Midbrain (tissue), 1 donor: Measurements from ENCODE around the gene INPP1.
A peak's percentile ranks its signal among the peaks of the same experiment; 100 is the strongest.
"Not testable (repeated sequence)": the region's sequence is repeated elsewhere in the genome, so short reads cannot be mapped to it uniquely, and the experiment has no call there.

Source experiments
- DNase-seq: peaks from one replicate; lab custom pipeline; 2025; lab: John Stamatoyannopoulos, UW

INPP1 gene

DNA sequence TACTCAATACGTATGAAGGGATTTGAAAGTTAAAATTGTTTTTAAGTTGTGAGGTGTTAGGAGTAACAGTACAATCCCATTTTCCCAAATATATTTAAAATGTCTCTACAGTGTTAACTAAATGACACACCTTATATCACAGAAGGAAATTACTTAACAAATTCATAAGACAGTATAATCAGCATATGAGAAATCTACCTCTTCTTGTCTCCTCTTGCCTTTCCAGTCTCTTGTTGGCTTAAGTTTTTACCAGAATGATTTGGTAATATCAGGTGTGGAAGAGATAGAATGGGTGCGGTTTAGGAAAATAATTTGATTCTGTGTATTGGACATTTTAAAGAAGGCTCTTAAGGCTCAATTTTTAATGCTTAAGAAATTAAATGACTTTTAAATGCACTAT is 9.5 kb upstream of the INPP1 start:
- no peak for DNase-seq

DNA sequence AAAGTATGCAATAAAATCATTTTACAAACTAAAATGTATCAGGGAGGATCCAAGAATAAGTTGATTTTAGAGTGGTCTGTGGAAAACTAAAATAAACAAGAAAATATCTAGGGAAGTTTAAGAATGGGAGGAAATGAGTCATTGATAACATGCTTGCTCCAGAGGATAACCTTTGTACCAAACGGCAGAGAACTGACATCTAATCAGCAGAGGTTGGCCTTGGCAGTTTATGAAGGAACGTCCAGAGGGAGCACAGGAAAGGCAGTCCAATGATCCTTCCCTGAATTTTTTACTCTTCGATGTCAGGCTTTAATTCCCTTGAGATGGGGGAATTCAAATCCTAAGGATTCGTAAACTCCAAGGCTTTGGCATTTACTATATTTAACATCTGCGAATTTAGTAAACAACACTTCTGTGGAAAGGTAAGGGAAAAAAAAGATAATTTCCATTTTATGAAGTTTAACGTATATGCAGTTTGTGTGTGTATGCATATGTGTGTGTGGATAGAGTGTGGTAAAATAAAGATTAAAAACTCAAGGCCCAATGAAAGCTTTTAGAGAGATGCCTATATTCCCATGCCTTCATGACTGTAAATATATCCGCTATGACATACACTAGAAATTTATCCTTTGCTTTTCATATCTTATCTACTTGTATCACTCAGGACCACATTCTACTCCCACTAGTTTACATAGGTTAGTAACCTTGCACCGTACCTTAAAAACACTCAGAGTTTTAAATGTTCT is 8.7 kb upstream of the INPP1 start:
- no peak for DNase-seq

DNA sequence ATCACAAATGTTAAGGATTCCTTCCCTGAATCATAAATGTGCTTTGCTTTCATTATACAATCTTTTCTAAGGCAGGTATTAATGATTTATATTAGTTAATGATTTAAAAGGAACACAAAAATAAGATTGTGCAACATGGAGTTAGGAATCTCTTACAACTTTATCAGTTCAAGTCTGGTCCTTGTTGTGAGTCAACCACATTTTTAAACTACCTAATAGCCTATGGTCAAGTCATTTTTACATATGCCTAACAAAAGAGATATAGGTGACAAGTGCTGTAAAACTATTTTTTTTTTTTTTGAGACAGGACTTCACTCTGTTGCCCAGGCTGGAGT is 8.2 kb upstream of the INPP1 start:
- DNase-seq, result no peak

DNA sequence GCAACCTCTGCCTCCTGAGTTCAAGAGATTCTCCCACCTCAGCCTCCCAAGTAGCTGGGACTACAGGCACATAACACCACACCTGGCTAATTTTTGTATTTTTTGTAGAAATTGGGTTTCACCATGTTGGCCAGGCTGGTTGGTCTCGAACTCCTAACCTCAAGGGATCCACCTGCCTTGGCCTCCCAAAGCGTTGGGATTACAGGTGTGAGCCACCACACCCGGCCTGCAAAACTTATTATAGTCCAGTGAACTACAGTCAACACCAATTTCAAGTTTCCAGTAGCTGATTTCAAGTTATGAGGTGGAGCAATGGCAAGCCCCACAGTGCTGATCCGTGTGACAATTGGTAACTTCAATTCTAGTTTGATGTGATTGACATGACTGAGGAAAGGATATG is 7.8 kb upstream of the INPP1 start:
- DNase-seq, result not testable (repeated sequence)

DNA sequence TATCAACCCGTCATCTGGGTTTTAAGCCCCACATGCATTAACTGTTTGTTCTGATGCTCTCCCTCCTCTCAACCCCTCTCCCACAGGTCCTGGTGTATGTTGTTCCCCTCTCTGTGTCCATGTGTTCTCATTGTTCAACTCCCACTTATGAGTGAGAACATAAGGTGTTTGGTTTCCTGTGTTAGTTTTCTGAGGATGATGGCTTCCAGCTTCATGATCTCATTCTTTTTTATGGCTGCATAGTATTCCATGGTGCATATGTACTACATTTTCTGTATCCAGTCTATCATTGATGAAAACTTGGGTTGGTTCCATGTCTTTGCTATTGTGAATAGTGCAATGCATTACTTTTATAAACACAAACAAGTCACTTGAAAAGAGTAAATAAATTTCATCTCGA is 7.0 kb upstream of the INPP1 start:
- DNase-seq, result no peak

DNA sequence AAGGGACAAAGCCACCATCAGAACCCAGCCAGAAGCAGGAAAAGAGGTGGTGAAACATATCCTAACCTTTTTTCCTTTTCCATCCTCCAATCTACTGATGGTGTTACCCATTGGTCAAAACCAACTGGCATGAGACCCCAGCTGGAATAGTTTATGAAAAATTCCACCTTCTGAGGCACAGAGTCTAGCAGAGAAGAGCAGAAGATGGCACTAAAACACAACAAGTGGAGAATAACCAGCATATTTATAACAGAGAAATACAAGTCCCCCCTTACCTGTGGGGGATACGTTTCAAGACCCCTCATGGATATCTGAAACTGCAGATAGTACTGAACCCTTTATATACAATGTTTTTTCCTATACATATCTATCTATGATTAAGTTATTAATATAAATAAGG is 4.9 kb upstream of the INPP1 start:
- no peak for DNase-seq

DNA sequence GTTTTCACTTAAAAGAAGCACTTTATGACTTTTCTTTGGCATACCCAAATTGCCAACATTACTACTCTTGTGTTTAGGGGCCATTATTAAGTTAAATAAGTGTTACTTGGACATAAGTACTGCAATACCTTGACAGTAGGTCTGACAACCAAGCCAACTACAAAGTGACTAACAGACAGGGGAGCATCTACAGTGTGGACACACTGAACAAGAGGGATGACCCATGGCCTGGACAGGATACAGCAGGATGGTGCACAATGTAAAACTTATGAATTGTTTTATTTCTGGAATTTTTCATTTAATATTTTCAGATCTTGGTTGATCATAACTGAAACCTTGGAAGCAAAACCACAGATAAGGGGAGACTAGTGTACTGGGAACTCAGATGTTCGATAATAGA is 4.0 kb upstream of the INPP1 start:
- DNase-seq, result no peak

DNA sequence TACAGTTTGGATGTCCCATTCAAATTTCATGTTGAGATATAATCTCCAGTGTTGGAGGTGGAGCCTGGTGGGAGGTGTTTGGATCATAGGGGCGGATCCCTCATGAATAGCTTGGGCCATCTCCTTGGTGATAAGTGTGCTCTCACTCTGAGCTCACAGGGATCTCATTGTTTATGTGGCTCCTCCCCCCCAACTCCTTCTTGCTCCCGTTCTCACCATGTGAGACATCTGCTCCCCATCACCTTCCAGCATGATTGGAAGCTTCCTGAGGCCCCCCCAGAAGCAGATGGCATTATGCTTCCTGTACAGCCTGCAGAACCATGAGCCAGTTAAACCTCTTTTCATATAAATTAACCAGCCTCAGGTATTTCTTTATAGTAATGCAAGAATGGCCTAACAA is 3.0 kb upstream of the INPP1 start:
- DNase-seq, result no peak

DNA sequence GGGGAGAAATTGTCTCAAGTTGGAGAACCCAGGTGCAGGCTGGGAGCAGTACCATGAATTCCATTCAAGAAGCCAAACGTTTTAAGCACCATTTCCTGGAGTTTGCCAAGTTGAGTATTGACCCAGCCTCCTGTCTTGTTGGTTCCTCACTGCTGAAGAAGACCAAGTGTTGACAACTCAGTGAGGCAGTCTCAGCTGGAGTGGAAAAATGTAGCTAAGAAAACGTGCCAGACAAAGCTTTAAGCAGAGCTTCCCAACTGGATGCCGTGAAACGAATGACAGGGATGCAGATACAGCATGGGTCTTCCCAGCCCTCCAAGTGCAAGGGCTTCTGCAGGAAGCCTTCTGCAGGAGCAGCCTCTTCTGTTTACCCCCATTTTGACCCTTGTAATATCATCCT is 778 bp upstream of the INPP1 start:
- DNase-seq, result no peak

DNA sequence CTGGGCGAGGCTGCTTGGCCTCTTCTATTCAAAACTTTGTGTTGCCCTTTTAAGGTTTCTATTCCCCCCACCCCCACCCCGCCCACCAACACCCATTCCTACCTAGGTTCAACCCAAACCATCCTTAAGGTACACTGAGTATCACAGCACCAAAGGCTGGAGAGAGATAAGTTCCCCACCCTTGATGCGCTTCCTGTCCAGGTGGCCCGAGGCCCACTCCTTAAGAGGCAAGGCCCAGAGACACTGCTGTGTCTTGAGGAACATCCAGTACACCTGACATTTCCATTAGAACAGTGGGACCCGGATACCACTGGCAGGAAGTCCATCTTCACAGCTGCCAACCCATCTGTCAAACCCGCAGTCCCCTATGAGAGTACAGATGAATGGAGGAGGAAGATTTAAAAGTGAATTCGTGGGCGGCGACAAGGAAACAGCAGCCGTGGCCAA is 277 bp upstream of the INPP1 start:
- DNase-seq, result no peak

DNA sequence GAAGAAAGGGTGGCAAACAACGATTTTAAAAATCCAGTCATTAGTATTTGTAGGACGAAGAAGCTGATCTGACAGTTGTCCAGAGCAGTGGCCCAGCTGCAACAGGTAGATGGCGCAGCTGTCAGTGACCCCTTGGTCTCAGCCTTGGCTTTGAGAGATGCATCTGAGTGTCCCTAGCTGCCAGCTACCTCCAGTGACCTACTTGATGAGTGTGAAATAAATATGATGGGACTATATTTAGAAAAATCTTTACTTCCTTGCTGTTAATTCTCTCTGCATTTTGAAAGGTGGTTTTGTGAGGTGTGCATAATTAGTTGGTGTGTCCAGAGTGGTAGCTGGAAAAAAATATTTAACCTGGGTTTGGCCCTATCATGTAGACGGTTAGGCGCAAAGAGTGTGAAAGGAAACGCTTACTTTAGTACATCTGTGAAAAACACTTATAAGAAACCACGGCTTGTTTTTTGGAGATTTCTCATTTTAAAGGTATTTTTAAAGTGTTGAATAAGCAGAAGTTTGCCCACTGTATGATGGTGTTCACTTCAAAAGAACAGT is 963 bp downstream of the INPP1 start:
- DNase-seq, result peak; percentile 79

DNA sequence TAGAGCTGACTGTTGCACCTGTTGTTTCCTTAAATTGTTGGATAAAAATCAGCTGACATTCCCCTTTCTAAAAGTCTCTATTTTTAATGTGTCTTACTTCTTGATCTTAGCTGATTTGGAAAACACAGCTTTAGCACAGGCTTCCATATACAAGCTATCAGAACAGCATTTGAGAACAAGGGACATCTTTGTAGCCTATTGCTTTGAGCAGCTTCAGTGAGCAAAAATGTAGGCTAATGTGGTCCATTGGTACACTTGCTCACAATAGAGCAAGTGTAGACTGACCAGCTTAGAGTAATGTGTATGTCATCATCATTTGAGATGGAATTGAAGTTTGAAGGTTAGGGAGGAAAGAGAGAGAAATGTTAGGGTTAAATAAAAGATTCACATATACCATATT is 7.0 kb downstream of the INPP1 start:
- peak; percentile 30 for DNase-seq

DNA sequence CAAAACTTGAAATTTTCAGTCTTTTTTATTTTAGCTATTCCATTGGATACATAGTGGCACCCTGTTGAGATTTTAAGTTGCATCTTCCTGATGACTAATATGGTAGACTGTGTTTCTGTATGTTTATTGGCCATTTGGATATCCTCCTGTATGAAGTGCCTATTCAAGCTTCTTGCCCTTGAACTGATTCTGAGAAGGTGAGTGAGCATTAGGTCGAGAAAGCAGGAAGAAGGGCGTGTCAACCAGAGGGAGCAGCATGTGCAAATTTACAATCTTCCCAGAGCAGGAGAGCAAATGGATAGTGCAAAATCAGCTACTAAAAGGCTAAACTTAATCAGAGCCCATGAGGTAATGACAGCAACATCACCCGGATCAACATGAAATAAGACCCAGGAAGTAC is 8.6 kb downstream of the INPP1 start:
- no peak for DNase-seq

DNA sequence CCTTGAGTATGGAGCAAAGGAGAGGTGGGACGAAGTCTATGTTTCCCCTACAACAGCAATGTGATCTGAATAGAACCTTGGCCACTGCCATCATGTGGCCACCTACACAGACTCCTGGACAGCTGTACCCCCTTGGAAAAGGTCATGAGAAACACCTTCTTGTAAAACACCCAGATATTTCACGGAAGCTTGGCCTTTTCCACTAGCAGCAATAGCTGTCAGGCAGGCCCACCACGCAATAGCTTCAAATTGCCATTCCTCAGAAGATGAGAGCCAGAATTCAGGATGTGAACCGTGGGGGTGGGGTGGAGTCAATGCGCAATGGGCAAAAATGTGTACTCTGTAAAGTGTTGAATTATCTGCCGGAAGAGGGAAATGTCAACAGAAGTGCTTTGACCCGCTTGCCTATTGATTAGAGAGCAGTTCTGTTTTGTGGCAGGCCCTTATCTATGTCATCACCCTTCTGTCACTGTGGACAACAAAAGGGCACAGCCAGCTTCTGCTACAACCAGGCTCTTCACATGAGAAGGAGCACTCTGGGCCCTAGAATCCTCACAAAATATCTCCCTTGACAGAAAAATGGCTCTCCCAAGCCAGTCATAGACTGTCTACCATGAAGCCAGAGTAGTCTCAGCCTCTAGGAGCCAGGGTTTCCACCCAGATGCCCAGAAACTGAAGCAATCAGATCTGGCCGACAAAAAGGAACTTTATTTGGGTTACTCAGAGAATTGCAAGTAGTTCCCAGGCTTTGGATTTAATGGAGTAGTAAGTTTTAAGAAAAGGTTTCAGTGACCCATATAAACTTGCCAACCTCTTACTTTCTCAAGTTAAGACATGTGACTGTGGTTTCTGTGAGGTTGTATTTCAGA is 9.5 kb downstream of the INPP1 start:
- DNase-seq, result peak; percentile 60

DNA sequence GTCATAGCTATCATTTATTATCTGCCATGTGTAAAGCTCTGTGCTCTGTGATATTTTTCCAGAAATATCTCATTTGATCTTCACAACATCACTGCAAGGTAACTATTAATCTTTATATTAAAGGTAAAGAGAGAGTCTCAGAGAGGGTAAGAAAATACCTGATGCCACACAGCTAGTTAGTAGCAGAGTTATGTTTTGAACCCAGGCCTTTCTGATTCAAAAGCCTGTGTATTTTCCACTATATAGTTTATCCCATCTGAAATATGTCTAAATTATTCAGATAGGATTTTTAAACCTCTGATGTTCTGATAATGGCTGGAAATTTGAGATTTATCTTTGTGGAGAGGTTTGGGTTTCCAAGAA is 10.1 kb downstream of the INPP1 start:
- no peak for DNase-seq

DNA sequence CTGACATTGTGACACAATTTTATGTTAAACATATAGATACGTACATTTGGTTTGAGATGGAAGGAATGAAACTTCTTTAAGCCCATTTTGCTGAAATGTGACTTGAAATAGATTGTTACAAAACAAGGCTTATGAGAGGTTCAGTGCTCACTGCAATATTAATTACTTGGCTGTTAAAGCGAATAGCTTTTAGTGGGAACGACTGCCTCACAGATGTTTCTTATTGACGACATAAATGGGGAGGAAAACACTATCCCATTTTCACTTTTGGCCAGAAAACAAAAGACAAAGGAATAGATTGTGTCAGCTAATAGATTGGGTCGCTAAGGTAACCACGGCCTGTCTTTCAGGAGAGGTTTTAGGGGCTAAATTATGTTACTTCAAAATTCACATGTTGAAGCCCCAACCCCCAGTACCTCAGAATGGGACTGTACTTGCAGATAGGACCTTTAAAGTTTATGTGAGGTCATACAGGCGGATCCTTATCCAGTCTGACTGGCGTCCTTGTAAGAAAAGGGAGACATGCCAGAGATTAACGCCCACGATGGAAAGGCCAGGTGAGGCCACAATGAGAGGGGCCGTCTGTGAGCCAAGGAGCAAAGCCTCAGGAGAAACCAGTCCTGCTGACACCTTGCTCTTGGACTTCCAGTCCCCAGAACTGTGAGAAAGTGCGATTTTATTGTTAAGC is 10.8 kb downstream of the INPP1 start:
- DNase-seq, result peak; percentile 51

DNA sequence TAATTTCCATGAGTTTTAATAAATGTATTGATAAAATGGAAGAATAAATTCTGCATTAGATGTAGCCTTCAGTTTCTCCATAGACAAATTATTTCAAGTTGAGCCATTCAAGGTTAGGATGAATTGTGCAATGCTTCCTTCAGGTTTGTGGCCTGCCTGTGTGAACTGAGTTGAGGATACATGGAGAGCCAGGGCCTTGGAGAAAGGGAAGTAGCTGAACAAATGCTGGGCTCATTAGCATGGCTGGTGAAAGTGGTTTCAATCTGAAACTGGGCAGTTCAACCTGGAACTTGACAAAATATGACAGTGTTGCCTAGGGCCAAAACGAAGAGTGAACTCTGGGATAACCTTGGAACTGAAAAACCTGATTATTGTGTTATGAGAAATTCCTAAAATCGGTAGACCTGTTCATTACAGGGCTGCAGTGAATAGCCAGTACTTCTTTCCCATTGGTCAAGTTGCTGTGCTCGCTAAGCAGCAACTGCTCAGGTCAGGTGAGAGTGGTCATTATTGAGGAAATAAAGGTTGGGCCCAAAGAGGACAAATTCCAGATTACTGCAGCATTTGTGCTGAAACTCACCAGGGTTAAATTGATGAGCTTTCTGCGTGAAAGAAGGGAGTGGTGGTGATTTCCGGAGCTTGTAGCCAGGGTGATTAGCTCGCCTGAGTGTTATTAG is 12.7 kb downstream of the INPP1 start:
- DNase-seq, result no peak

DNA sequence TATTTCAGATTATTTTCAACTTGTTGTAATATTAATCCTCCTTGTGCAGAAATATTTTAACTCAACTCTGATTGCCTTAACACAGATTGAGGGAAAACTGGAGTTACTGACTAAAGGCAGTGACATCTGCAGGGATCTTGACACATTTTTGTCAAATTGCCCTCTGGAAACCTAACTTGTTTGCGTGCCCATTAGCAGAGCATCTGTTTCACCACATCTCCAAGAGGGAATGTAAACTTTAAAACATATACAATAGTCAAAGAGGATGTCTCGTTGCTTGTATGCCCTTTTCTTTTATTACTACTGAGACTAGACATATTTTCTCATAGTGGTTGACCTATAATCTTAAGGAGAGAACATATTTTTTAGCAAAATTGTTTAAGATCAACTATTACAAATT is 14.2 kb downstream of the INPP1 start:
- no peak for DNase-seq

DNA sequence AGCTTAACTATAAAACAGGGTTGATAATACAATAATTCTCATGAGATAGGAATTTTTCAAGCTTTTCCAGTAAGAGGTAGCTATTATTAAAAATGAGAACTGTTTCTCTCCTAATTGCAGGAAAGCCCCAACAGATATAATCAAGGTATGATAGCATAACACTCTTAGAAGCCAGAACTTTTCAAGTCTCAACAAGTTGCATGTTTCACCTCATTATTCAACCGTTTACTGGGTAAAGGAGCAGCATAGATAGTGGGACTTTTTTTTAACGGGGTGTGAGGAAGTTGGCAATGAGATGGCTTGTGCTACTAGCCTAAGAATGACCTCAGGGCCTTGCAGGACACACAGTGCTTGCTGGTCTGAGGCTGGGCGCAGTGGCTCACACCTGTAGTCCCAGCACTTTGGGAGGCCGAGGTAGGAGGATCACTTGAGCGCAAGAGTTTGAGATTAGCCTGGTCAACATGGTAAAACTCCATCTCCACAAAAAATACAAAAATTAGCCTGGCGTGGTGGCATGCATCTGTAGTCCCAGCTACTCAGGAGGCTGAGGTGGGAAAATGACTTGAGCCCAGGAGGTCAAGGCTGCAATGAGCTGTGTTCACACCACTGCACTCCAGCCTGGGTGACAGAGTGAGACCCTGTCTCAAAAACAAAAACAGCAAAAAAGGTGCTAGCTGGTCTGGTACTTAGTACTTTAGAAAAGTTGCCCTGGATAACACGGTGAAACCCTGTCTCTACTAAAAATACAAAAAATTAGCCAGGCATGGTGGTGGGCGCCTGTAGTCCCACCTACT is 15.5 kb downstream of the INPP1 start:
- not testable (repeated sequence) for DNase-seq

DNA sequence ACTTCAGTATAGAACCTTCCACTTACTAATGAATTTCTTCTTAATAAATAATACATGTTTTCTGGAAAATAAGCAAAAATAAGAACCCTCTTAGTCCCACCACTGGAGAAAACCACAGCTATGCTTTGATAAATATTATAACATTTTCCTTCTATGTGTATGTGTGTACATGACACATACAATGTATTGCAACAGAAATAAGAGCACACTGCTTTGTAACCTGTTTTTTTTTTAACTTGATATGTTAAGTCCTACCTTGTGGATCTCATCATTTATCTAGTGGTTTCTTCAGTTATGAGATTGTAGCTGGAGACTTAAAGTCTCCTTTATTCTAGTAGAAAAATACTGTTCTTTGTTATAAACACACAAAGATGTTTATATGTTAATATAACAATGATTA is 17.2 kb downstream of the INPP1 start:
- DNase-seq, result no peak

DNA sequence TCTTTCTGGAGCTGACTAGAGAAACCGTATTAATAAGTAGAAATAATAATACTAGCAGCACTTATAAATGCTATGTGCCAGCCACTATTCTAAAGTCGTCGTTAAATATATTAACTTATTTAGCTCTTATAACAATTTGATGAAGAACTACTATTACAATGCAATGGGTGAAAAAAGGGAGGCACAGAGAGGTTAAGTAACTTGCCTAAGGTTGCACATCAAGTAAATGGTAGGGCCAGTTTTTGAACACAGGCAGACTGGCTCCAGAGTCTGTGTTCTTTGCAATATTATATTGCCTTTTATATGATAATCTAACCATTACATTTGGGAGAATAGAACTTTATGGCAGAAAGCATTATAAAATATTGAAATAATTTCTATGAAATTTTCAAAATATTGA is 17.6 kb downstream of the INPP1 start:
- DNase-seq, result no peak
